Neural progenitor cell (in vitro differentiated cells): ENCODE results near the gene SPTBN1. TPM values are rescaled to one million over a fixed set of nuclear protein-coding genes. Genes with fewer than 3 reads are reported as not detected.
A peak's percentile ranks its signal among the peaks of the same experiment; 100 is the strongest.

Source experiments
- DNase-seq: peaks from one replicate; pipeline ENCODE4 v3.0.0-alpha.2; 2016; ENCODE audit warnings: low spot score
- H2AFZ ChIP-seq: fragments of 200-600 bp; sonication (generic); replicated peaks from 2 replicates; pipeline ENCODE4 v1.6.1; 2016; ENCODE audit warnings: antibody characterized with exemption
- H3F3A ChIP-seq: fragments of 200-600 bp; sonication (generic); 2 replicates; pipeline ENCODE4 v1.6.1; 2016; ENCODE audit warnings: antibody characterized with exemption, low read depth
- H3K27ac ChIP-seq: fragments of 200-600 bp; sonication (generic); 2 replicates; pipeline ENCODE4 v1.5.1; 2016; ENCODE audit warnings: mild to moderate bottlenecking
- H3K27me3 ChIP-seq: fragments of 200-600 bp; sonication (generic); 2 replicates; pipeline ENCODE4 v1.6.1; 2016; ENCODE audit warnings: mild to moderate bottlenecking, moderate library complexity
- H3K36me3 ChIP-seq: fragments of 200-600 bp; sonication (generic); 2 replicates; pipeline ENCODE4 v1.5.1; 2016
- H3K4me1 ChIP-seq: fragments of 200-600 bp; sonication (generic); 2 replicates; pipeline ENCODE4 v1.6.1; 2016; ENCODE audit warnings: mixed run types
- H3K4me2 ChIP-seq: fragments of 200-600 bp; sonication (generic); 2 replicates; pipeline ENCODE4 v1.6.1; 2016
- H3K4me3 ChIP-seq: fragments of 200-600 bp; sonication (generic); 2 replicates; pipeline ENCODE4 v1.5.1; 2016
- H3K79me2 ChIP-seq: fragments of 200-600 bp; sonication (generic); 2 replicates; pipeline ENCODE4 v1.6.1; 2016; ENCODE audit warnings: low read depth
- H3K9ac ChIP-seq: fragments of 200-600 bp; sonication (generic); 2 replicates; pipeline ENCODE4 v1.6.1; 2016
- H3K9me3 ChIP-seq: fragments of 200-600 bp; sonication (generic); 2 replicates; pipeline ENCODE4 v1.5.1; 2016; ENCODE audit warnings: low read depth
- H4K20me1 ChIP-seq: fragments of 200-600 bp; sonication (generic); 2 replicates; pipeline ENCODE4 v1.6.1; 2016; ENCODE audit warnings: low read depth
- H3K27ac Mint-ChIP-seq: 3 replicates; pipeline ENCODE4 v1.8.0; 2021; ENCODE audit warnings: mixed read lengths
- H3K27me3 Mint-ChIP-seq: 2 replicates; pipeline ENCODE4 v1.8.0; 2022; ENCODE audit warnings: low read depth, mild to moderate bottlenecking, inconsistent platforms, moderate library complexity, mixed read lengths; ENCODE audit not compliant: insufficient read depth
- H3K36me3 Mint-ChIP-seq: 3 replicates; pipeline ENCODE4 v1.8.0; 2021; ENCODE audit warnings: mixed read lengths
- H3K4me1 Mint-ChIP-seq: 3 replicates; pipeline ENCODE4 v1.8.0; 2021; ENCODE audit warnings: mixed read lengths
- H3K4me3 Mint-ChIP-seq: 3 replicates; pipeline ENCODE4 v1.8.0; 2021; ENCODE audit warnings: mild to moderate bottlenecking, moderate library complexity, mixed read lengths
- H3K9me3 Mint-ChIP-seq: 3 replicates; pipeline ENCODE4 v1.8.0; 2020; ENCODE audit warnings: mixed read lengths
- CTCF ChIP-seq: fragments of 200-600 bp; sonication (generic); IDR thresholded peaks from 2 replicates; pipeline ENCODE4 v1.5.1; 2017; ENCODE audit warnings: antibody characterized with exemption, mild to moderate bottlenecking
- EZH2 ChIP-seq: fragments of 200-600 bp; sonication (generic); IDR thresholded peaks from 2 replicates; pipeline ENCODE4 v1.6.1; 2017; ENCODE audit warnings: antibody characterized with exemption, mild to moderate bottlenecking, moderate library complexity
- EZH2phosphoT487 ChIP-seq: fragments of 200-600 bp; sonication (generic); IDR thresholded peaks from 2 replicates; pipeline ENCODE4 v1.6.1; 2017; ENCODE audit warnings: antibody characterized with exemption
- total RNA-seq: library from RNA; depleted of rRNA; stranded (reverse); fragments of >200 nt; gene quantifications from 2 replicates; pipeline ENCODE4 v1.2.3, GENCODE V29; 2015; ENCODE audit warnings: low replicate concordance

The SPTBN1 gene
- total RNA-seq, 1 donor from 2014 or later, result 94.2 TPM

GRCh38 chr2:54456362-54456611 is 160 bp downstream of the SPTBN1 start:
- Histone ChIP-seq H3F3A (peaks cover 23% of the 10 kb centered on the region), H4K20me1 (peaks cover 28% of the 10 kb centered on the region), H3K4me2 (peak overlapping the region; percentile 99), H3K9me3 (no peaks in the 10 kb centered on the region), H3K9ac (no peak overlapping the region), H3K27ac (peak overlapping the region; percentile 62), H3K4me1 (peaks cover 11% of the 10 kb centered on the region), H3K27me3 (peaks cover 37% of the 10 kb centered on the region), H3K79me2 (peaks cover 33% of the 10 kb centered on the region), H3K36me3 (no peaks in the 10 kb centered on the region), H2AFZ (no peak overlapping the region), H3K4me3 (peak overlapping the region; percentile 76)
- Mint-ChIP-seq H3K4me1 (peaks cover 25% of the 10 kb centered on the region), H3K27me3 (peaks cover 21% of the 10 kb centered on the region), H3K36me3 (peaks cover 2% of the 10 kb centered on the region), H3K9me3 (no peaks in the 10 kb centered on the region), H3K27ac (no peak overlapping the region), H3K4me3 (peak overlapping the region; percentile 90)
- TF ChIP-seq CTCF (no peak), EZH2 (no peak)
- DNase-seq, result no peak

- H4K20me1 ChIP-seq, result peaks cover 29% of the 10 kb centered on the region
- no peak overlapping the region for H3K27ac ChIP-seq
- no peaks in the 10 kb centered on the region for H3K9me3 ChIP-seq
- peaks cover 25% of the 10 kb centered on the region for H3K4me1 Mint-ChIP-seq
- H3K4me2 ChIP-seq, result peak overlapping the region; percentile 99
- TF ChIP-seq EZH2phosphoT487, result no peak
- TF ChIP-seq EZH2, result no peak
- TF ChIP-seq CTCF, result no peak
- peaks cover 11% of the 10 kb centered on the region for H3K4me1 ChIP-seq
- H3K9ac ChIP-seq, result no peak overlapping the region
- H3K9me3 Mint-ChIP-seq, result no peaks in the 10 kb centered on the region
- peak overlapping the region; percentile 76 for H3K4me3 ChIP-seq
- H3K27ac Mint-ChIP-seq, result peak overlapping the region; percentile 70
- peak overlapping the region; percentile 85 for H2AFZ ChIP-seq
- DNase-seq, result peak; percentile 79
- H3K36me3 Mint-ChIP-seq, result peaks cover 2% of the 10 kb centered on the region
- no peaks in the 10 kb centered on the region for H3K36me3 ChIP-seq
- peak overlapping the region; percentile 99 for H3K4me3 Mint-ChIP-seq
- peaks cover 21% of the 10 kb centered on the region for H3K27me3 Mint-ChIP-seq
- H3K27me3 ChIP-seq, result peaks cover 37% of the 10 kb centered on the region
- H3K79me2 ChIP-seq, result peaks cover 34% of the 10 kb centered on the region
- peaks cover 23% of the 10 kb centered on the region for H3F3A ChIP-seq
Measured at GRCh38 chr2:54456612-54457322, 640 bp downstream of the SPTBN1 start.

GRCh38 chr2:54457323-54458023 is 1.3 kb downstream of the SPTBN1 start:
- peaks cover 2% of the 10 kb centered on the region for H3K36me3 Mint-ChIP-seq
- Histone ChIP-seq H3K27ac (no peak overlapping the region), H2AFZ (peak overlapping the region; percentile 85), H3F3A (peaks cover 23% of the 10 kb centered on the region), H3K9ac (no peak overlapping the region), H3K27me3 (peaks cover 37% of the 10 kb centered on the region), H3K9me3 (no peaks in the 10 kb centered on the region), H3K79me2 (peaks cover 34% of the 10 kb centered on the region), H3K4me1 (peaks cover 11% of the 10 kb centered on the region), H3K36me3 (no peaks in the 10 kb centered on the region), H3K4me2 (peak overlapping the region; percentile 99), H3K4me3 (peak overlapping the region; percentile 76), H4K20me1 (peaks cover 29% of the 10 kb centered on the region)
- DNase-seq, result peak; percentile 69
- H3K4me3 Mint-ChIP-seq, result peak overlapping the region; percentile 99
- peaks cover 21% of the 10 kb centered on the region for H3K27me3 Mint-ChIP-seq
- H3K4me1 Mint-ChIP-seq, result peaks cover 25% of the 10 kb centered on the region
- TF ChIP-seq EZH2phosphoT487 (no peak), CTCF (no peak), EZH2 (no peak)
- H3K9me3 Mint-ChIP-seq, result no peaks in the 10 kb centered on the region
- peak overlapping the region; percentile 70 for H3K27ac Mint-ChIP-seq
